K562 (cell line): ENCODE measurements around the gene MCFD2. TPM values are rescaled to one million over a fixed set of nuclear protein-coding genes. Genes with fewer than 3 reads are reported as not detected.

ENCODE experiments used
- ATAC-seq: fragments of 200-7000 bp; cut with Tn5 transposase; 3 replicates; pipeline ENCODE4 v1.9.1; 2020; ENCODE audit warnings: moderate library complexity
- BruUV-seq: library from RNA; stranded (reverse); fragments of 400-500 nt; replicated peaks from 2 replicates; lab custom pipeline; 2021; lab: Mats Ljungman, UMichigan
- CTCF ChIA-PET: fragments of 300-600 bp; formaldehyde crosslinking; extraction: SDS; loops from one replicate; lab custom pipeline; 2021; ENCODE audit warnings: low intra/inter-chr PET ratio; lab: Yijun Ruan, JAX
- POLR2A ChIA-PET: fragments of 300-600, 350-650 bp; sonication (Branson Sonifier 250); formaldehyde crosslinking; extraction: SDS; loops from one replicate; lab custom pipeline; 2021; ENCODE audit warnings: antibody characterized with exemption, inconsistent platforms; lab: Yijun Ruan, JAX
- DNase-seq, 4 experiments: peaks; one replicate each; pipeline versions ENCODE4 v3.0.0 to v3.0.0-alpha.2; 2011 to 2018; ENCODE audit warnings: low spot score in 3 of 4, mixed read lengths in 3 of 4; ENCODE audit errors: extremely low read depth in 1 of 4
- FAIRE-seq: peaks from 2 replicates; lab custom pipeline; 2011; peaks lifted over from hg19 to GRCh38; lab: Jason Lieb, UNC
- H2AFZ ChIP-seq: 2 replicates; pipeline ENCODE4 v1.6.0; 2011; ENCODE audit warnings: low read depth, low read length, control low read depth, inconsistent platforms
- H3K27ac ChIP-seq: fragments of 200-600 bp; 3 replicates; pipeline ENCODE4 v1.8.0; 2011; ENCODE audit warnings: low read depth, mild to moderate bottlenecking, control low read depth, inconsistent platforms, low read length, moderate library complexity, mixed read lengths; ENCODE audit errors: extremely low read depth
- H3K27me3 ChIP-seq, 2 experiments: fragments of 300-600 bp in 1 of 2; 2 replicates in 1 of 2; 3 replicates in 1 of 2; pipeline versions ENCODE4 v1.6.0 to v1.8.0; 2011; ENCODE audit warnings: inconsistent platforms in 2 of 2, low read length in 2 of 2, mild to moderate bottlenecking in 1 of 2, mixed read lengths in 1 of 2, moderate library complexity in 1 of 2; ENCODE audit not compliant: control insufficient read depth in 2 of 2, insufficient read depth in 2 of 2
- H3K36me3 ChIP-seq: fragments of 300-600 bp; 3 replicates; pipeline ENCODE4 v1.8.0; 2011; ENCODE audit warnings: mild to moderate bottlenecking, low read length, inconsistent platforms; ENCODE audit not compliant: control insufficient read depth, insufficient read depth
- H3K4me1 ChIP-seq, 2 experiments: fragments of 200-600 bp in 1 of 2; replicated peaks in 1 of 2; 2 replicates in 1 of 2; 3 replicates in 1 of 2; pipeline versions ENCODE4 v1.5.1 to v1.8.0; 2011; ENCODE audit warnings: inconsistent platforms in 2 of 2, low read length in 2 of 2, mild to moderate bottlenecking in 1 of 2, mixed read lengths in 1 of 2, moderate library complexity in 1 of 2; ENCODE audit not compliant: control insufficient read depth in 2 of 2, insufficient read depth in 2 of 2
- H3K4me2 ChIP-seq: 2 replicates; pipeline ENCODE4 v1.6.1; 2011; ENCODE audit warnings: low read length, control low read depth, inconsistent platforms, mixed read lengths; ENCODE audit not compliant: insufficient read depth
- H3K4me3 ChIP-seq: fragments of 200-600 bp; sonication (generic), shearing (Covaris generic); 2 replicates; pipeline ENCODE4 v1.5.1; 2016; ENCODE audit warnings: control low read depth, inconsistent platforms
- H3K79me2 ChIP-seq: fragments of 200-600 bp; 3 replicates; pipeline ENCODE4 v1.8.0; 2011; ENCODE audit warnings: low read length, inconsistent platforms; ENCODE audit not compliant: control insufficient read depth, insufficient read depth
- H3K9ac ChIP-seq, 2 experiments: 2 replicates each; pipeline versions ENCODE4 v1.6.0 to v1.6.1; 2011; ENCODE audit warnings: low read depth in 2 of 2, low read length in 2 of 2, control low read depth in 1 of 2, inconsistent platforms in 1 of 2, mild to moderate bottlenecking in 1 of 2, mixed read lengths in 1 of 2; ENCODE audit not compliant: insufficient read depth in 1 of 2
- H3K9me1 ChIP-seq: one replicate; pipeline ENCODE4 v1.6.0; 2011; ENCODE audit warnings: inconsistent platforms, mild to moderate bottlenecking, low read length, moderate library complexity; ENCODE audit not compliant: control insufficient read depth, insufficient read depth
- H3K9me3 ChIP-seq: replicated peaks from 2 replicates; pipeline ENCODE4 v1.5.1; 2011; ENCODE audit warnings: low read depth, low read length, inconsistent platforms; ENCODE audit not compliant: control insufficient read depth, insufficient read depth
- H4K20me1 ChIP-seq: replicated peaks from 2 replicates; pipeline ENCODE4 v1.6.1; 2011; ENCODE audit warnings: low read length, inconsistent platforms, mixed read lengths; ENCODE audit not compliant: control insufficient read depth, insufficient read depth
- ASH1L ChIP-seq: fragments of 450-650 bp; IDR thresholded peaks from 2 replicates; pipeline ENCODE4 v1.6.1; 2018; ENCODE audit warnings: borderline replicate concordance, mild to moderate bottlenecking, low read depth; ENCODE audit not compliant: partially characterized antibody
- CBFA2T3 ChIP-seq: fragments of 450-650 bp; IDR thresholded peaks from 2 replicates; pipeline ENCODE4 v1.6.1; 2017
- WGBS: fragments of 100-300 bp; shearing (Covaris generic); methylation state at CpG from one replicate; pipeline ENCODE4 v1.1.6; 2016; ENCODE audit warnings: low coverage, mixed read lengths; ENCODE audit not compliant: insufficient coverage; ENCODE audit errors: missing lambda C conversion rate; 5-methylcytosine and 5-hydroxymethylcytosine counted together
- in situ Hi-C: fragments of 300-500 bp; cut with MboI; formaldehyde crosslinking; loops from 4 replicates; pipeline ENCODE4 v1.15.0; 2018; ENCODE audit warnings: inconsistent platforms, mixed read lengths
- intact Hi-C: fragments of 100-400 bp; cut with micrococcal nuclease; formaldehyde crosslinking; loops from 2 replicates; pipeline ENCODE4 v1.14.2; 2022
- polyA plus RNA-seq, 8 experiments: library from polyadenylated mRNA; depleted of rRNA in 4 of 8; stranded (reverse) in 5 of 8; unstranded in 3 of 8; fragments of >200 nt; fragmentation: Nextera tagmentation in 2 of 8; fragmentation: Illumina TruSeq in 1 of 8; extraction: Ambion mirVana in 2 of 8; extraction: Trizol in 1 of 8; gene quantifications; 2 replicates each; pipeline versions ENCODE4 v1.2.1 to v1.2.3, GENCODE V29; 2011 to 2014; ENCODE audit warnings: inconsistent platforms in 1 of 8, missing spikeins in 1 of 8
- small RNA-seq: library from RNA; depleted of rRNA; stranded (forward); fragments of <200 nt; gene quantifications from one replicate; pipeline ENCODE3, GENCODE V24; 2014
- total RNA-seq, 7 experiments: library from RNA; depleted of rRNA in 6 of 7; stranded (reverse); fragments of >200 nt in 6 of 7; fragmentation: Illumina TruSeq in 2 of 7; extraction: Trizol in 2 of 7; gene quantifications; 2 replicates each; pipeline versions ENCODE4 v1.2.1 to v1.2.3, GENCODE V29; 2011 to 2021; ENCODE audit warnings: low replicate concordance in 1 of 7

MCFD2 gene
- total and polyA plus RNA-seq, 9 of the 15 experiments (the other 6 are each of a cell fraction or from before 2014, with no cell fraction given): 78.6 to 237 (median 123) TPM

GRCh38 chr2:46852124-46852523, 63.5 kb downstream of the MCFD2 start:
- POLR2A ChIA-PET: no interaction called here
- BruUV-seq: no TSS peak
- no peak for ATAC-seq
- Histone ChIP-seq H3K9me1 (no peaks in the 10 kb centered on the region), H3K4me3 (no peak overlapping the region), H3K4me1 (peaks cover 38 to 45% of the 10 kb centered on the region in 2 experiments)
- no peak for FAIRE-seq
- TF ChIP-seq CBFA2T3 (peak; percentile 21; the same call in 1 of the 2 replicates), ASH1L (no peak)
- TF ChIP-seq, all 486 proteins: peak for 1
- in situ Hi-C loops (no loop called here), intact Hi-C loops (no loop called here)
- no peak overlapping the region for H2AFZ ChIP-seq
- no peak overlapping the region for H3K27ac ChIP-seq
- H3K9ac ChIP-seq: peak overlapping the region in 1 of 2 experiments; percentile 61; a peak in 1 of 4 replicates
- WGBS: 46% methylated on average over 9 of the region's 9 CpGs
- no peak overlapping the region for H3K4me2 ChIP-seq
- no peaks in the 10 kb centered on the region for H3K27me3 ChIP-seq
- DNase-seq: no peak
- no peaks in the 10 kb centered on the region for H3K9me3 ChIP-seq
- CTCF ChIA-PET: no interaction called here
- no peaks in the 10 kb centered on the region for H3K79me2 ChIP-seq
- no peaks in the 10 kb centered on the region for H4K20me1 ChIP-seq
- H3K36me3 ChIP-seq: no peaks in the 10 kb centered on the region

Small RNAs within 50 kb of the gene (small RNA-seq; reads per million reads assigned to genes)
- gene AC093732.2: not detected

Other genes with a start within 250 kb of the MCFD2 start
- 3.7 and 4.3 TPM in 2 replicates for gene SOCS5, start 216.5 kb downstream of the MCFD2 start, total RNA-seq (2014; rRNA removed)
- 6.1 and 6.7 TPM in 2 replicates for gene SOCS5, start 216.5 kb downstream of the MCFD2 start, total RNA-seq (2014; rRNA removed; fragmentation: Illumina TruSeq; extraction: Trizol)
- gene SOCS5, start 216.5 kb downstream of the MCFD2 start, total RNA-seq (2015; rRNA removed; fragmentation: Illumina TruSeq; extraction: Trizol): 4.9 and 6.5 TPM in 2 replicates
- 5.2 and 6.3 TPM in 2 replicates for gene SOCS5, start 216.5 kb downstream of the MCFD2 start, total RNA-seq (2021)
- gene SOCS5, start 216.5 kb downstream of the MCFD2 start, polyA plus RNA-seq (2011; rRNA removed): 7.9 and 9.2 TPM in 2 replicates
- 4.9 and 6.5 TPM in 2 replicates for gene SOCS5, start 216.5 kb downstream of the MCFD2 start, polyA plus RNA-seq (2014; fragmentation: Illumina TruSeq; extraction: Trizol)
- 1 to 10 TPM; 1.6 to 1.9 TPM for gene SOCS5, start 216.5 kb downstream of the MCFD2 start, polyA plus RNA-seq (2014; fragmentation: Nextera tagmentation; extraction: Ambion mirVana)
- gene SOCS5, start 216.5 kb downstream of the MCFD2 start, polyA plus RNA-seq (2014; rRNA removed): 5.2 and 6.0 TPM in 2 replicates
- gene TTC7A, start 25.4 kb upstream of the MCFD2 start, total RNA-seq (2014; rRNA removed): 9.3 and 10.9 TPM in 2 replicates
- 4.2 and 4.8 TPM in 2 replicates for gene TTC7A, start 25.4 kb upstream of the MCFD2 start, total RNA-seq (2014; rRNA removed; fragmentation: Illumina TruSeq; extraction: Trizol)
- 5.8 and 5.9 TPM in 2 replicates for gene TTC7A, start 25.4 kb upstream of the MCFD2 start, total RNA-seq (2015; rRNA removed; fragmentation: Illumina TruSeq; extraction: Trizol)
- 14.5 and 15.0 TPM in 2 replicates for gene TTC7A, start 25.4 kb upstream of the MCFD2 start, total RNA-seq (2021)
- gene TTC7A, start 25.4 kb upstream of the MCFD2 start, polyA plus RNA-seq (2011; rRNA removed): 7.1 and 9.3 TPM in 2 replicates
- gene TTC7A, start 25.4 kb upstream of the MCFD2 start, polyA plus RNA-seq (2014; fragmentation: Illumina TruSeq; extraction: Trizol): 7.7 and 8.8 TPM in 2 replicates
- under 1 TPM; 0.68 to 0.70 TPM for gene TTC7A, start 25.4 kb upstream of the MCFD2 start, polyA plus RNA-seq (2014; fragmentation: Nextera tagmentation; extraction: Ambion mirVana)
- gene TTC7A, start 25.4 kb upstream of the MCFD2 start, polyA plus RNA-seq (2014; rRNA removed): 6.8 and 7.7 TPM in 2 replicates
- 0.68 TPM in 1 of 2 replicates, not detected in the other for gene STPG4, start 239.5 kb upstream of the MCFD2 start, total RNA-seq (2014; rRNA removed)
- gene STPG4, start 239.5 kb upstream of the MCFD2 start, total RNA-seq (2014; rRNA removed; fragmentation: Illumina TruSeq; extraction: Trizol): 0.22 and 0.38 TPM in 2 replicates
- gene STPG4, start 239.5 kb upstream of the MCFD2 start, total RNA-seq (2015; rRNA removed; fragmentation: Illumina TruSeq; extraction: Trizol): not detected in 2 replicates
- gene STPG4, start 239.5 kb upstream of the MCFD2 start, total RNA-seq (2021): not detected in 2 replicates
- gene STPG4, start 239.5 kb upstream of the MCFD2 start, polyA plus RNA-seq (2011; rRNA removed): not detected in 2 replicates
- 0.10 TPM in 1 of 2 replicates, not detected in the other for gene STPG4, start 239.5 kb upstream of the MCFD2 start, polyA plus RNA-seq (2014; fragmentation: Illumina TruSeq; extraction: Trizol)
- gene STPG4, start 239.5 kb upstream of the MCFD2 start, polyA plus RNA-seq (2014; fragmentation: Nextera tagmentation; extraction: Ambion mirVana): not detected
- gene STPG4, start 239.5 kb upstream of the MCFD2 start, polyA plus RNA-seq (2014; rRNA removed): 0.28 TPM in 1 of 2 replicates, not detected in the other